HEK293 (cell line): ENCODE measurements around the gene DAGLA.

Experiments used
- CTCF ChIA-PET: fragments of 350-600 bp; formaldehyde crosslinking; extraction: SDS; loops from one replicate; lab custom pipeline; 2021; ENCODE audit warnings: antibody characterized with exemption; lab: Yijun Ruan, JAX
- POLR2A ChIA-PET: fragments of 300-600 bp; formaldehyde crosslinking; extraction: SDS; loops from one replicate; lab custom pipeline; 2020; ENCODE audit warnings: antibody characterized with exemption, inconsistent platforms; lab: Yijun Ruan, JAX
- H3K27ac ChIP-seq: fragments of 200-500 bp; sonication (Bioruptor generic); 2 replicates; pipeline ENCODE4 v1.5.1; 2014; ENCODE audit warnings: low read depth, low read length, control low read depth, inconsistent platforms; ENCODE audit errors: extremely low read depth
- H3K36me3 ChIP-seq, 2 experiments: fragments of 200-500 bp in 1 of 2; sonication (Bioruptor generic) in 1 of 2; 1 replicate in 1 of 2; 2 replicates in 1 of 2; pipeline ENCODE4 v1.5.1; 2014 to 2017; ENCODE audit warnings: inconsistent platforms in 2 of 2, low read length in 2 of 2; ENCODE audit not compliant: control insufficient read depth in 2 of 2, insufficient read depth in 1 of 2
- H3K4me1 ChIP-seq: fragments of 200-500 bp; sonication (Bioruptor generic); 2 replicates; pipeline ENCODE4 v1.5.1; 2014; ENCODE audit warnings: mild to moderate bottlenecking, low read length, inconsistent platforms; ENCODE audit not compliant: control insufficient read depth, insufficient read depth
- H3K4me3 ChIP-seq: 2 replicates; pipeline ENCODE4 v1.5.1; 2011; ENCODE audit warnings: low read depth, mild to moderate bottlenecking, control low read depth, low read length, moderate library complexity
- H3K9me3 ChIP-seq: fragments of 200-500 bp; sonication (Bioruptor generic); 2 replicates; pipeline ENCODE4 v1.5.1; 2014; ENCODE audit warnings: low read depth, low read length, inconsistent platforms; ENCODE audit not compliant: control insufficient read depth, insufficient read depth
- BCL6B ChIP-seq: fragments of 450-650 bp; formaldehyde crosslinking; IDR thresholded peaks from 2 replicates; pipeline ENCODE4 v1.5.1; 2017; ENCODE audit warnings: missing biosample characterization, missing genetic modification characterization
- KLF17 ChIP-seq: fragments of 450-650 bp; formaldehyde crosslinking; IDR thresholded peaks from 2 replicates; pipeline ENCODE4 v1.5.1; 2016; ENCODE audit warnings: missing biosample characterization, missing genetic modification characterization
- SCRT2 ChIP-seq: fragments of 450-650 bp; formaldehyde crosslinking; IDR thresholded peaks from 2 replicates; pipeline ENCODE4 v1.5.1; 2016; ENCODE audit warnings: missing biosample characterization, missing genetic modification characterization
- ZNF157 ChIP-seq: fragments of 450-650 bp; formaldehyde crosslinking; IDR thresholded peaks from 2 replicates; pipeline ENCODE4 v1.5.1; 2016; ENCODE audit warnings: missing biosample characterization, missing genetic modification characterization
- ZNF175 ChIP-seq: fragments of 450-650 bp; formaldehyde crosslinking; IDR thresholded peaks from 2 replicates; pipeline ENCODE4 v1.5.1; 2016; ENCODE audit warnings: missing biosample characterization, missing genetic modification characterization
- ZNF202 ChIP-seq: fragments of 450-650 bp; formaldehyde crosslinking; IDR thresholded peaks from 2 replicates; pipeline ENCODE4 v1.5.1; 2016; ENCODE audit warnings: missing biosample characterization, missing genetic modification characterization, borderline replicate concordance
- ZNF280C ChIP-seq: fragments of 450-650 bp; formaldehyde crosslinking; IDR thresholded peaks from 2 replicates; pipeline ENCODE4 v1.5.1; 2016; ENCODE audit warnings: missing biosample characterization, missing genetic modification characterization
- ZNF280D ChIP-seq: fragments of 450-650 bp; formaldehyde crosslinking; IDR thresholded peaks from 2 replicates; pipeline ENCODE4 v1.5.1; 2016; ENCODE audit warnings: missing biosample characterization, missing genetic modification characterization
- ZNF426 ChIP-seq: fragments of 450-650 bp; formaldehyde crosslinking; IDR thresholded peaks from 2 replicates; pipeline ENCODE4 v1.5.1; 2017; ENCODE audit warnings: missing biosample characterization, missing genetic modification characterization, mild to moderate bottlenecking, inconsistent platforms, moderate library complexity
- ZNF585B ChIP-seq: fragments of 450-650 bp; formaldehyde crosslinking; IDR thresholded peaks from 2 replicates; pipeline ENCODE4 v1.5.1; 2016; ENCODE audit warnings: missing biosample characterization, missing genetic modification characterization
- ZNF670 ChIP-seq: fragments of 450-650 bp; formaldehyde crosslinking; IDR thresholded peaks from 2 replicates; pipeline ENCODE4 v1.5.1; 2016; ENCODE audit warnings: missing biosample characterization, missing genetic modification characterization, low read depth
- ZNF837 ChIP-seq: fragments of 450-650 bp; formaldehyde crosslinking; IDR thresholded peaks from 2 replicates; pipeline ENCODE4 v1.5.1; 2016; ENCODE audit warnings: missing biosample characterization, missing genetic modification characterization
- TF ChIP-seq, protein P1 (sequence below): fragments of 450-650 bp; formaldehyde crosslinking; IDR thresholded peaks from 2 replicates; pipeline ENCODE4 v1.5.1; 2016; ENCODE audit warnings: missing biosample characterization, missing genetic modification characterization, low read depth

The DAGLA gene

DNA sequence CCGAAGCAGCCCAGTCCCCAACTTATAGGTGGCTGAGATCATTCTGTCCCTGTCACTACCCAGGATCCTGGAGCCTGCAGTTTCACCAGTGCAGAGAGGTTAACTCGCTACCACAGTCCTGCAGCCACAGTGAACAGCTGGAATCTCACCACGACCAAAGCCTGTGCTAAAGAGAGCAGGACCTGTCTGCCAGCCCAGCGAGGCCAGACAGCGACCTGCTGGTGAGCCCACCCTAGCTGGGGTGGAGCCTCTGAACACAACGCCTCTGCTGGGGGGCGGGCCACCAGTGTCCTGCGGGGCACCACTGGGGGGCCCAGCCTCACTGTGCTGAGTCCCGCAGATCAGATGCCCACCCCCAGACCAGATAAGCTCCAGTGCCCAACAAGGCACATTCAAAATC is 33.3 kb downstream of the DAGLA start (continued):
- TF ChIP-seq KLF17 (tag by site-specific recombination) = no peak
- TF ChIP-seq ZNF280D (tag by site-specific recombination) = no peak
- TF ChIP-seq ZNF426 = no peak

DNA sequence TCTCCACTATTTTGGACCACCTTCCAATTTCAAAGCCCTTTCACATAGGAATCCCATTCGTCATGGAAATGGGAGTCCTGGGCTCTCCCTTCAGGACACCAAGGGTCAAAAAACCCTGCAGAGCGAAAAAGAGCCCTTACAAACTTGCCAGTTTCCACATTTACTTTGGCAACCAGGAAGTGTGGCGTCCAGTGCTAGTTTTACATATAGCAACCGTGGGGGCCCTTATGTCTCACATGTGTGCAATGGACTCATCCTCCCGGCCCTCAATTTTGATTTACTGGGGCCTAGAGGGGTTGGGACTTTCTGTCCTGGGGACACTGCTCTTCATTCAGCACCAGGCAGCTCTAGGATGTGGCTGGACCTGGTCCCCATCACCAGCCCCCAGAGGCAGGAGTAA is 33.7 kb downstream of the DAGLA start:
- no peak overlapping the region for H3K27ac ChIP-seq
- H3K4me3 ChIP-seq = no peak overlapping the region
- H3K4me1 ChIP-seq = no peaks in the 10 kb centered on the region; the same call in 1 of the 2 replicates
- ChIA-PET POLR2A (no interaction called here), CTCF (interaction anchor here (0.7 to 1.6 kb wide), 3 partner anchors 12 to 74 kb away, joined by 3 to 4 read pairs (median 3); no protein-coding TSS in a partner anchor)
- H3K9me3 ChIP-seq = no peaks in the 10 kb centered on the region
- TF ChIP-seq ZNF837 (tag by site-specific recombination) (no peak), ZNF202 (tag by site-specific recombination) (no peak), BCL6B (tag by site-specific recombination) (no peak), ZNF175 (tag by site-specific recombination) (no peak), ZNF280C (tag by site-specific recombination) (no peak), ZNF585B (tag by site-specific recombination) (no peak), ZNF157 (tag by site-specific recombination) (no peak), ZNF670 (tag by site-specific recombination) (no peak), SCRT2 (tag by site-specific recombination) (no peak)
- TF ChIP-seq, protein P1, sequence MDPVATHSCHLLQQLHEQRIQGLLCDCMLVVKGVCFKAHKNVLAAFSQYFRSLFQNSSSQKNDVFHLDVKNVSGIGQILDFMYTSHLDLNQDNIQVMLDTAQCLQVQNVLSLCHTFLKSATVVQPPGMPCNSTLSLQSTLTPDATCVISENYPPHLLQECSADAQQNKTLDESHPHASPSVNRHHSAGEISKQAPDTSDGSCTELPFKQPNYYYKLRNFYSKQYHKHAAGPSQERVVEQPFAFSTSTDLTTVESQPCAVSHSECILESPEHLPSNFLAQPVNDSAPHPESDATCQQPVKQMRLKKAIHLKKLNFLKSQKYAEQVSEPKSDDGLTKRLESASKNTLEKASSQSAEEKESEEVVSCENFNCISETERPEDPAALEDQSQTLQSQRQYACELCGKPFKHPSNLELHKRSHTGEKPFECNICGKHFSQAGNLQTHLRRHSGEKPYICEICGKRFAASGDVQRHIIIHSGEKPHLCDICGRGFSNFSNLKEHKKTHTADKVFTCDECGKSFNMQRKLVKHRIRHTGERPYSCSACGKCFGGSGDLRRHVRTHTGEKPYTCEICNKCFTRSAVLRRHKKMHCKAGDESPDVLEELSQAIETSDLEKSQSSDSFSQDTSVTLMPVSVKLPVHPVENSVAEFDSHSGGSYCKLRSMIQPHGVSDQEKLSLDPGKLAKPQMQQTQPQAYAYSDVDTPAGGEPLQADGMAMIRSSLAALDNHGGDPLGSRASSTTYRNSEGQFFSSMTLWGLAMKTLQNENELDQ (tag by site-specific recombination) = no peak
- H3K36me3 ChIP-seq = no peaks in the 10 kb centered on the region
